HEK293T (cell line): Measurements from ENCODE around the gene IL17RA.

ENCODE experiments used
- ARNT ChIP-seq: fragments of 450-650 bp; IDR thresholded peaks from 2 replicates; pipeline ENCODE4 v1.6.1; 2017; ENCODE audit warnings: mild to moderate bottlenecking
- BHLHE40 ChIP-seq: fragments of 450-650 bp; IDR thresholded peaks from 2 replicates; pipeline ENCODE4 v1.6.1; 2016; ENCODE audit warnings: mild to moderate bottlenecking, moderate library complexity, borderline replicate concordance
- CTBP1 ChIP-seq: fragments of 450-650 bp; IDR thresholded peaks from 2 replicates; pipeline ENCODE4 v1.6.1; 2016; ENCODE audit warnings: borderline replicate concordance
- FOXA1 ChIP-seq: fragments of 450-650 bp; IDR thresholded peaks from 2 replicates; pipeline ENCODE4 v1.6.1; 2016; ENCODE audit warnings: mild to moderate bottlenecking
- FOXK2 ChIP-seq: fragments of 450-650 bp; IDR thresholded peaks from 2 replicates; pipeline ENCODE4 v1.6.1; 2016; ENCODE audit warnings: mild to moderate bottlenecking
- FOXM1 ChIP-seq: fragments of 450-650 bp; IDR thresholded peaks from 2 replicates; pipeline ENCODE4 v1.6.1; 2017; ENCODE audit warnings: mild to moderate bottlenecking, borderline replicate concordance
- HDGF ChIP-seq: fragments of 450-650 bp; IDR thresholded peaks from 2 replicates; pipeline ENCODE4 v1.6.1; 2017; ENCODE audit warnings: antibody characterized with exemption, borderline replicate concordance
- L3MBTL2 ChIP-seq: fragments of 450-650 bp; conservative IDR thresholded peaks from 2 replicates; pipeline ENCODE4 v1.6.1; 2016; ENCODE audit warnings: mild to moderate bottlenecking
- LEF1 ChIP-seq: fragments of 450-650 bp; IDR thresholded peaks from 2 replicates; pipeline ENCODE4 v1.6.1; 2017; ENCODE audit warnings: mild to moderate bottlenecking, borderline replicate concordance
- NFRKB ChIP-seq: fragments of 450-650 bp; IDR thresholded peaks from 2 replicates; pipeline ENCODE4 v1.6.1; 2016; ENCODE audit warnings: mild to moderate bottlenecking, moderate library complexity
- SP1 ChIP-seq: fragments of 450-650 bp; IDR thresholded peaks from 2 replicates; pipeline ENCODE4 v1.6.1; 2017
- SUZ12 ChIP-seq: fragments of 450-650 bp; IDR thresholded peaks from 2 replicates; pipeline ENCODE4 v1.6.1; 2016; ENCODE audit warnings: mild to moderate bottlenecking

DNA sequence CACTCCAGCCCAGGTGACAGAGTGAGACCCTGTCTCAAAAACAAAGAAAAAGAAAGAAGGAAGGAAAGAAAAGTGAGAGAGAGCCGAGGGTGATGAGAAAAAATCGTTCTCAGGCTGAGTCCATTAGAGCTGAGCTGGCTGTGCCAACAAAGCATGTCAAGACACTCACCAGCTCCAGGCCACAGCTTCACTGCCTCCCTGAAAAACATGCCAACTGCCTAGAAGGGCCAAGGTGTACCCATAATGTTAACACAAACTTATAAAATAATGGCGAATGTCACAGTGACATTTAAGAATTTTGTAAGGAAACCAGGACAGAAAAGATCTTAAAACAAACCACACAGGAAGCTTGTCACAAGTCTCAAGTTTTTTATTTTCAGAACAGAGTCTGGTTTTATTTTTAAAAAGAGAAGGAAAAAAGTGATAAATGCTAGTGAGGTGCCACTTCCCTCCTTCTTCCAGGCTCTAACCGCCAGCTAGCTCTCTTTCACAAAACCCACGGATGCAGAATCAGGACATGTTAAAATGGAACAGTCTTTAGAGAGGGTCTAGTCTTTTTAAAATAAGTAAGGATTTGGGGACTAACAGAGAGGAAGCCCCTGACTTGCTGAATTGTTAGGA is 31.3 kb downstream of the IL17RA start:
- TF ChIP-seq ARNT = no peak
- TF ChIP-seq FOXM1 = no peak
- TF ChIP-seq SUZ12 = no peak
- no peak for TF ChIP-seq BHLHE40
- no peak for TF ChIP-seq L3MBTL2
- TF ChIP-seq HDGF = no peak
- TF ChIP-seq SP1 = no peak
- no peak for TF ChIP-seq FOXA1
- TF ChIP-seq NFRKB = no peak
- no peak for TF ChIP-seq FOXK2
- TF ChIP-seq LEF1 = no peak
- TF ChIP-seq CTBP1 = no peak
